LoVo (cell line): Measurements from ENCODE around the gene MMP21.

Experiments
- DNase-seq: peaks from one replicate; pipeline ENCODE4 v3.0.0-alpha.2; 2016; ENCODE audit warnings: low spot score

The MMP21 gene

DNA sequence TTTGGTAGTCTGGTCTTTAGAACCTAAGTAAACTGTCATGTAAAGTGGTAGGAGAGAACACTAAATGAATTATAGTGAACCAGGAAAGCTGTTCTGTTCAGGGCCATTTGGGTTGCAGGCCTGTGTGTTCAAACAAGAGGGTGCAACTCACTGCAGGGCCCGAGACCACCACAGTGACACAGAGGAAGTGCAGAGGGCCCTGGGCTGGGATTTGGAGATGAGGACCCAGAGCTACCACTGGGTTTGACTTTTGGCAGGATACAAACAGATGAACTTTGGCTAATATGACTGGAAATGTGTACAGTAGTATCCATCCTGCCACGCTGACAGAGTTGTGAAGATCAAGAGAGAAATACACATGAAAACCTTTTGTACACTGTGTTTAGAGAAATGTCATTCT lies 9.8 kb downstream of the MMP21 start:
- DNase-seq: no peak

DNA sequence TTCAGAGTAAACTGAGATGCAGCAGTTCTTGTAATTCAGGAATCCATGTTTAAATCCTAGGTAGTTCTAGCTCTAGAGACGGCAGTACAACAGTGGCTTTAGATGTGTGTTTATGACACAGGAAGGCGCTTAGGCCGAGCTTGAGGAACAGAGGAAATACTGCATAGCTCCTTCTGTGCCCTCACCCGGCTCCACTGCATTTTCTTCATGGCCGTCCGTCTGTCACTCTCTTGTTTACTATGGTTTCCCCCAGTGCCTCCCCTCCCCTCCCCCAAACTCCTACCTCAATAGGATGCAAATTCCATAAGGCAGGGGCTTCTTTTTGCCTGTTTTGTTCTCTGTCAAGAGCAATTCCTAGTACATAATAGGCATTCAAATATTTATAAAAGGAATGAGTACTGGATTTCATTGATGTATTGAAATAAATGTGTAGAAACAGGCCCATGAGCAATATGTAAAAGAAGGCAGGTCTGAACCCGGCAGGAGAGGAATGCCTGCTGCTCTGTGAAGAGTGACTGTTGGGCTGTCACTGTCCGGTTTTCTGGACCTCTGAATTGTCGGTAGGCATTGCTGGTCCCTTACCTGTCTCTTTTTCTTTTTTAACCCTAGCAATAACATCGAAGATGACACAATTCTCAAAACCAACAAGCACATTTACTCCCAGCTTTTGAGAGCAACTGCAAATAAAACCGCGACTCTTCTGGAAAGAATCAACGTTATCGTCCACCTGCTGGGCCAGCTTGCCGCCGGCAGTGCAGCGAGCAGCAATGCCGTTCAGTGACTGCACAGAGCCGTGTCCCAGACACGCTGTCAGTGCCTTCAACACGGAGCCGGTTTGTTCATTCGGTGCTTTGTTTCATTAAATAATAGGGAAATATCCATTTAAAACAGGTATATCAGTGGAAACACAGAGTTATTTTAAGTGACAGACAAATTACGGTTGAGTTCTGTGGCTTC lies 12.7 kb downstream of the MMP21 start:
- no peak for DNase-seq

DNA sequence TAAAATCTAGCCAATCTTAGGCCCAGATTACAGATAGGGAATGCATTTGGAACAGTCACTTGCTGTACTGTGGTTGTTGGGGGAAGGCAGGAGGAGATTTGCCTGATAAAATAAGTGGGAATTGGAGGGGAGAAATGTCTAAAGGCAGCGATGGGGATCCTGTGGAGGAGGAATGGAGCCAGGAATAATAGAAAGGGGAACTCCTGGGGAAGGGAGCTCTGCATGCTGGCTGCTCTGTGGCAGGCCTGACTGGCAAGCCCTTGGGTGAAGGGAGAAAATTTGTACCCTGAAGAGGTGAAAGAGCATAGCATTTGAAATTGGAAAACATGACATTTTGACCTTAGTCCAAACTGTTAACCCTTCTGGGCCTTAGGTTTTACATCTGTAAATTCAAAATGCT lies 13.7 kb downstream of the MMP21 start:
- no peak for DNase-seq

DNA sequence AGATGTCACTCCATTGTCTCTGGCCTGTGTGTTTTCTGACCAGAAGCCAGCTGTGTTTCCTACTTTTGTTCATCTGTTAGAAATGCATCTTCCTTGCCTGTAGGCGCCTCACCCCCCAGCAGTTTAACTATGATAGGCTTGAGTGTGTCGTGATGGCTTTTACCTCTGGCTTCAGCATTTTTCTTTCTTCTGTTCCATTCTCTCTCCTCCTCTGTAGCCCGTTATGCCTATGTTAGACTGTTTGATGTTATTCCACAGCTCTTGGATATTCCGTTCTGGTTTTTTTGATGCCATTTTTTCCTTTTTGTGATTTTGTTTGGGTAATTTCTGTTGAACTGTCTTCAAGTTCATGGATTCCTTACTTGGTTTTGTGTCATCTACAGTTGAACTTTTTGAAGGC lies 17.9 kb downstream of the MMP21 start:
- no peak for DNase-seq

DNA sequence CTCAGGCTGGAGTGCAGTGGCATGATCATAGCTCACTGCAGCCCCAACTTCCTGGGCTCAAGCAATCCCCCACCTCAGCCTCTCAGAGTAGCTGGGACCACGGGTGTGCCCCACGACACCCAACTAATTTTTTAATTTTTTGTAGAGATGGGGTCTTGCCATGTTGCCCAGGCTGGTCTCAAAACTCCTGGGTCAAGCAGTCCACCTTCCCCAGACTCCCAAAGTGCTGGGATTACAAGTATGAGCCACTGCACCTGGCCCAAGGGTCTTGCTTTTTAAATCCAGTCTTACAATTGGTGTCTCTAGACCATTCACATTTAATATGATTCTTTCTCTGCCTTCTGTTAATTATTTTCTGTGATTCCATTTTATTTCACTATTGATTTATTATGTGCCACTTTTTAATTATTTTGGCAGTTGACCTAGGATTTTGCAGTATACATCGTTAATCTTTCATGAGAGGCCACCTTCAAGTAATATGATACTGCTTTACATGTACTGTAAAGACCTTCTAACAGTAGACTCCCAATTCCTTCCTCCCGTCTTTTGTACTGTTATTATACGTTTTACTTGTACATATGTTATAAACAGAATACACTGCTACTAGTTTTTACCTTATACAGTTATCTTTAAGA lies 18.7 kb downstream of the MMP21 start:
- no peak for DNase-seq

DNA sequence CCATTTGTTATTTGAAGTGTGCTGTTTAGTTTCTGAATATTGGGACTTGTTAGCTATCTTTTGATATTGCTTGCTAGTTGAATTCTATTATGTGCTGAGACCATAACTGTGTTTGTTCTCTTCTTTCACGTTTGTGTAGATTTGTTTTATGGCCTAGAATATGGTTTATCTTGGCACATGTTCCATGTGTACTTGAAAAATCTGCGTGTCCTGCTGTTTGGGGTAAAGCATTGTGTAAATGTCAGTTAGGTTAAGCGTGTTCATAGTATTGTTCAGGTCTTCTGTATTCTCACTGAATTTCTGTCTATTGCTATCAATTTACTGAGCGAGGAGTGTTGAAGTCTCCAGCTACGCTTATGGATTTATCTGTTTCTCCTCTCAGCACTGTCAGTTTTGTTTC lies 19.4 kb downstream of the MMP21 start:
- DNase-seq: no peak

DNA sequence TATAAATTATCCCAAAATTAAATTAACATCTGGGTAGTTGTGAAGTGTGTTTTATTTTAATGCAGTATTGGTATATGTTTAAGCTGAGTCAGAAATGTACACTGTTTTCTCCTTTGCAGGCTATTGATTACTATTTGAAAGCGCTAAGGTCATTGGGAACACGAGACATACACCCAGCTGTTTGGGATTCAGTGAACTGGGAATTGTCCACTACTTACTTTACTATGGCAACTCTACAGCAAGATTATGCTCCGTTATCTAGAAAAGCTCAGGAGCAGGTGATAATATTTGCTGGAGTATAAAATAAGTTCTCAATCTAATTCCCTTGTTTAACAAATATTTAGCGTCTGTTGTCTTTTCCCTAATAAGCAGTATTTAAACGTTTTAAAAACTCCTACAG lies 28.2 kb downstream of the MMP21 start:
- DNase-seq: no peak

DNA sequence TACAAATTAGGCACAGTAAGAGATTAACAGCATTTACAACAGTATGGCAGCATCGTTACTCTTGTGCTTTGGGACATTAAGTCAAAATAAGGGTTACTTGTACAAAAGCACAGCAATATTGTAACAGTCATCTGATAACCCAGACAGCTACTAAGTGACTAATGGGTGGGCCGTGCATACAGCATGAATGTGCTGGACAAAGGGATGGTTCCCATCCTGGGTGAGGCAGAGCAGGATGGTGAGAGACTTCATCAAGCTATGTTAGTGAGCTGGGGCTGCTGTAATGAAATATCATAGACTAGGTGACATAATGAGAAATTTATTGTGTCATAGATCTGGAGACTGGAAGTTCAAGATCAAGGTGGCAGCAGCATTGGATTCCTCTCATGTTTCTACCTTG lies 30.7 kb downstream of the MMP21 start:
- DNase-seq: no peak

DNA sequence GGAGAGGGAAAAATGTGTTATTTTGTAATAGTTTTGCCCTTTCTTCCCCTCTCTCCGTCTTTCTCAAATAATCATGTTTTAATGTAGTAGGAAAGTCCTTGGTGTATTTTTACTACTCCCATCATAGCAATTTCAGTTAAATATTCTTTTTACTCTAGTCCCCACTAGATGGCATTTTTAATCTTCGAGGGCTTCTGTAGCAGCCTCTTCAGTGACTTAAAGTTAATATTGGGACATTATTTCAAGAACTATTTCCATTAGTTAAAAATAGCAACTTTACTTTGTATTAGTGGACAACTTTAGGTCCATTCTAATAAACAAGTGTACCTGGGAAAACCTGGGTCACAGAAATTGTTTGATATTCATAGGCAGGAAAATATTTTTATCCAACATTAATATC lies 33.2 kb downstream of the MMP21 start:
- no peak for DNase-seq

DNA sequence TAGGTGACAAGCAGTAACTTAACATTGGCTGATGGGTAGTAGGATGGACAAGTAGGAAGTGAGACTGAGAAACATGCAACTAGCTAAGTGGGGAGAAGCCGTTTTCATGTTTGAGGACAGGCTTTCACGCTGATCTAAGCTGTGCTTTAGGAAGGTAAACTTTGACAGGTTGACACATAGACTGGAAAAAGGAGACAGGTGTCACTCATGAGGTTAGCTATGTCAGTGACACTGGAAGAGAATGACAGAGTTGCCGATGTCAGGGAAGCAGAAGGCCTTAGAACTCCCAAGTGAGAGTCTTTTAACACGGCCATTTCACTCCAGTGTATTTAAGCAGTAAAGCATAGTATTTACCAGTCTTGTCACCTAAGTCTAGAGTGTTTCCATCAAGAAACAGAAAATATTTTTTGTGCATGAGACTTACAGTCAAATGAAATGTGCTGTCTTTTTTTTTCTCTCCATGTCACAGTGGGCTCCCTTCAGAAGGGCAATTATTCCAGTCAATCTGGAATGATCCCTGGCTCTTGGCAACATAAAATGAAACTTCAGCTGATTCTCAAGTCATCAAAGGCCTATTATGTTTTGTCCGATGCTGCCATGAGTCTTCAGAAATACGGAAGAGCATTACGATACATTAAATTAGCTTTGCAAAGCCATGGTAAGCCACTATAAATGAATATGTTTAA lies 35.5 kb downstream of the MMP21 start:
- DNase-seq: no peak

DNA sequence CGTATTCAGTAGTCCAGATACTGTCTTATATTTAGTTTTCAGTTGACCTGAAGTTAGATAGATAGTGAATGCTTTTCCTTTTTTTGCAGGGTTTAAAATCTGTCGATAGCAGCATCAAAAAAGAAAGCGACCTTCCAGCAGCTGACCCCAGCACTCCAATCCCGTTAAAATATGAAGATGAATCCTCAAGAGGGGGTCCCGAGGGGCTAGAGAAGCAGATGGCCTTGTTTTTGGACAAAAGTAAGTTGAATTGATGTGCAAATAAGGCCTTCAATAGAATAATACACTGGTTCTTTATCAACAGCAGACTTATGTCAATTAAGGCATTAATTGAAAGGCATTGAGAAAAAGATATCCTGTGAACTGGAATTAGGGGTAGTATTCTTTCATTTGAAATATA lies 37.4 kb downstream of the MMP21 start:
- DNase-seq: no peak

DNA sequence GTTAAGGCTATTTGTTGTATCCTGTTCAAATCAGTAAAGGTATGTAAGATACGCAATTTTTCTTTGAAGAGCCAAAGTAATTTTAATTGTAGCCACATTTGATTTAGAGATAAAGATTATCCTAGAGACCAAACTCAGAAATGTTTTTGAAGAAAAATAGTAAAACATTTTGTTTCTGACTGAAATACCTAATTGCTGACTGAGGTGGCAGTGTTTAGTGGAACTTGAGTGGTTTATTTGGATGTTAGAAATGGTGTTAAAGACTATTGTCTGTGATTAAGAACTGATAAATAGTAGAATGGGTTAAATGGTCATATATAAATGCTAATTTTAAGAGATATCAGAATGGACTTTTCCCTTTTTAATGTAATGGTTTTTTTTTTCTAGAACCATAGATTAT lies 40.8 kb downstream of the MMP21 start:
- DNase-seq: no peak

DNA sequence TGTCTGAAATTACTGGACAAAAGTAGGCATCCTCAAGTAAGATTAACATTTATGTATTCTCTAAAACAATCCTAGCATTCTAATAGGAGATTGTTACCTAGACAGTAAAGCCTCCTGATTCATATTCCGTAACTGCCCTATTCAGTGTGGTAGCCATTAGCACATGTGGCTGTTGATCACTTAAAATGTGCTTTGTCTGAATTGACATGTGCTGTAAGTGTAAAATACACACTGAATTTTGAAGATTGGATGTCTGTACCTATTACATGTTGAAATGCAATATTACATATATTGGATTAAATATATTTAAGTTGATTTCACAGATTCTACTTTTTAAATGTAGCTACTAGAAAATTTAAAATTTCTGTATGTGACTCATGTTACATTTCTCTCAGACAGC lies 41.5 kb downstream of the MMP21 start:
- no peak for DNase-seq

DNA sequence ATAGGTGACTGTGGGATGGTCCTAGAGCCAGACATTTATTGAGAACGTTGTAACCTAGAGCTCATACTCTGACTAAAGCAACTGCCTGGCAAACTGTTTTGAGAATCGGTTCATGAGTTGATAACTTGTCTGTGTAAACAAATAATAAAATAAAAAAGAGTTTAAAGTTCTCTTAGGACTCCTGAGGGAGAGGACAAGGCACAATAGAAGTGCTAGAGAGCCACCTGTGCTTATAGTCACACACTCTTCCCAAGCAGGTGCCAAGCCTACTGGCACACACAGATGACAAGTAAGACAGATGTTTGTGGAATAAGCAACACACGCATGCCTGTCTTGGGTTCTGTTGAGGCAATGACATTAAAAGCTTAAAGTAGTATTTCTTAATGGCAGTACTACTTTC lies 48.2 kb downstream of the MMP21 start:
- DNase-seq: no peak

DNA sequence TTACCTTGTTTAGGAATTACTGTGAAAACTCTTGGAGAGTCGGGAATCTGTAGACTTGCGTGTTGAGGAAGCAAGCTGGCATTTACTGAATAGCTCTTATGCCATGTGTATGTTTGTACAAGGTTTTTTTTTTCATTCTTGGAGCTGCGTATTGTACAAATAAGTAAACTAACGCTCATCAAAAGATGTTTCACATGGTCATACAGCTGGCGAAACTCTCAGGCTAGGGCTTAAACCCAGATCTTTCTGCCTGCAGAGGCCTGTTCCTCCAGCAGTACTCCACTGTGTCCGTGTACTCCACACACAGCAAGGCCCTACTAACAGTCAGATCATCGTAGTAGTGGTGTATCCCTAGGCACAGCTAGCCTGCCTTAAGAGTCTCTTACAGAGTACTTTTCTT lies 48.7 kb downstream of the MMP21 start:
- DNase-seq: no peak

DNA sequence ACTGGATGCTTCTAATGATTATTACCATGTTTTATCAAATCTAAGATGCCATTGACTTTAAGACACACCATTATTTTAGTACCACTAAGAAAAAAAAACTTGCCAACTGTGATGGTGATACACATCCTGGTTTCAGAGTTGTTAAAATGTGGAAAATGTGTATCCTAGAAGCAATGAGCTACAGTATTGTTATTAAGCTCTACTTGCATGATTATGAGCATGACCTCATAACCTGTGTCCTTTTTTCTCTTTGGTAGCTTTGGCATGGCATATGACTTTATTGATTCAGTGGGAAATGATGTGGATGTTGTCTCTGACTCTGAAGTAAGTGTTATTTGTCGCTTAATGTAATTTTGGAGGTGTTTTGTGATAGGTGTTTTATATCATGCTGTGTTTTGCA lies 52.8 kb downstream of the MMP21 start:
- DNase-seq: no peak

DNA sequence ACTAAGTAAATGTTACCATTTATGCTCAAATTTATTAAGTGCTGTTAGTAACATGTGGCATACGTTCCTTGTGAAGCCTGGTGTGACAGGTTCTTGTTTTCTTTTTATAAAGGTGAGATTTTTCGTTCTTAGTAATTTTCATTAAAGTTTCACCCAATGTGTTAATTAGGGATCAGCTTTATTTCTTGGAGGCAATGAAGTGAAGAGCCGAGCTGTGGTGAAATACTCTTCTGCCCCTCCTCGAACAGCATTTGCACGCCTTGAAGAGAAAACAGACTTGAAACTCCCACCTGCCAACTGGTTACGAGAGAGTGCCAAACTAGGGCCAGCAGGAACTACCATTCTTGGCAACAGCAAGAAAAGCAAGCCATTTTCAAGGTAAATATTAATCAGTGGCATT lies 54.6 kb downstream of the MMP21 start:
- no peak for DNase-seq

DNA sequence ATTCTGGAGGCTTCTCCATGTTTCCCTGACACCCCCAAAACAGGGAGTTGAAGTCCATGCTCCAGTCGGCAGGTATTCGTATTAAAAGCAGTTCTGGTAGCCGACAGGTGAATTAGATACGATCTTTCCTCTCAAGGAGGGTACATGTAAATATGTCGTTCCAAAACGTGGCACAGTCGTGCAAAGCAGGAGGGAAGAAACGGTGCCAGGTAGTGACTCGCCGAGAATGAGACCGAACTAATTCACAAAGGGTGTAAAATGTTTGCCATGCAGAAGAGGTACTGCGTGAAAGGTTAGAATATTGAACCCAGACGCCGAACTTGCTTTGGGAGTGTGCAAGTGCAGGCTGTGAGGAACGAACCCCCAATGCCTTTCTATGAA lies 55.6 kb downstream of the MMP21 start:
- no peak for DNase-seq

DNA sequence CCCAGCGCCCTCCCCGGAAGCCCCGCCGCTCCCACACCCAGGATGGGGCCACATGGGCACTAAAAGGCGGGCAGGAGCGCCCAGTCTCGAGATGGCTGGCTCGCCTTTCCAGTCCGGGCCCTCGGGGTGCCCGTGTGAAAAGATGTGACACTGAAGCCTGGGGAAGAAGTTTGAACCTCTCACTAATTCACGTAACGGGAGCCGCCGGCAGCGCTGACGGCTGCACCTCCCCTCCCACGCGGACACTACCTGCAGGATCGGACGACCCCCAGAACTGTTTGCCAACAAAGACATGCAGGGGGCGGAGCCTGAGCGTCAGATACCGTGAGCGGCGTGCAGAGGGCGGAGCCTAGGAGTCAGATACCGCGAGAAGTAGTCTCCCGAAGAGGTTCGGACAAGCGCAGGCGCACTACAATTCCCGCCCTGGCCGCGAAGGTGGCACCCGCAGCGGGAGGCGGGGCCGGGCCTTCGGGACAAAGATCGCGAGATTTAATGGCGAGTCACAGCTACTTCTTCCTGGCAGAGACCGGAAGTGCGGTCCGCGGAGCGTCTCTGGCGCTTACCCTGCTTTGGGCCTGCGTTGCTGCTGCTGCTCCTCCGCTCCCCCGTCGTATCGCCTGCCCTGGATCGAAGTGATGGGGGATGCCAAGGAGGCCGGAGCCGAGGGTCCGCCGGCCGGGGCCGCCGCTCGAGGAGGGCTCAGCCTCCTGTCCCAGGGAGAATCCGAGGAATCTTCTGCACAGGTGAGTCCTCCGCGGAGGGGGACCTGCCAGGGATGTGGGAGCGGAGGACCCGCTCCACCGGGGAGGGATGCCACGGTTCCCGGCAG lies 56.2 kb downstream of the MMP21 start, which contains the start of gene EDRF1:
TSS of gene EDRF1 (plus strand) at position 537 of the 829 bp plus-strand sequence. CDS start at position 636, 99 bp downstream.
- DNase-seq: peak; percentile 99
